Bladder microvascular endothelial cell (primary cell): Measurements from ENCODE around the gene ZCCHC10. TPM values are rescaled to one million over a fixed set of nuclear protein-coding genes. Genes with fewer than 3 reads are reported as not detected.

Source experiments
- total RNA-seq: library from RNA; depleted of rRNA; stranded (reverse); fragments of >200 nt; gene quantifications from 2 replicates; pipeline ENCODE4 v1.2.3, GENCODE V29; 2014

The ZCCHC10 gene
- total RNA-seq: 16.4 and 18.3 TPM in 2 replicates

GRCh38 chr5:133025804-133026663, at the start of gene ZCCHC10:
ZCCHC10 (minus strand) TSS chr5:133026549; CDS start chr5:133026537, 12 bp downstream.

DNA sequence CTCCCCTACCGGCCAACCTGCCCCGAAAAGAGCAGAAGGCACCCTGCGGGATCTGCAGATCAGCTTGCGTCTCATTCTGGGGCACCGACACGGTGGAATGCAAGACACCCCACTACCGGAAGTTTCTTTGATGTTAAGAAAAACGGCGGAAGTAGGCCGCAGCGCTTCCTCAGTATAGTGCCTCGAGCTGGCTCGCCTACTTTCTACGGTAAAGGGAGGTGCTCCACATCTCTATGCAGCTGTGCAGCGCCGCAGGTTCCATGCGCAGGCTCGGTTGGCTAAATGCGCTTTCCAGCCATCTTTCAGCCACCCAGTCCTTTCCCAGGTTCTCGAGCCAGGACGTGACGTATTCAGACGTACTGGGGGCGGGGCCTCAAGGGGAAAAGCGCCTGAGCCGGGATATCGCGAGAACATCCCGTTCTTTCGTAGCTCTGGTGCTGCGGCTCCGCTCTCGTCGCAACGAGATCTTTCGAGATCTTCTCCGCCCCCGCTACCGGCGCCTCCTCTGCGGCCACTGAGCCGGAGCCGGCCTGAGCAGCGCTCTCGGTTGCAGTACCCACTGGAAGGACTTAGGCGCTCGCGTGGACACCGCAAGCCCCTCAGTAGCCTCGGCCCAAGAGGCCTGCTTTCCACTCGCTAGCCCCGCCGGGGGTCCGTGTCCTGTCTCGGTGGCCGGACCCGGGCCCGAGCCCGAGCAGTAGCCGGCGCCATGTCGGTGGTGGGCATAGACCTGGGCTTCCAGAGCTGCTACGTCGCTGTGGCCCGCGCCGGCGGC, 25.4 kb upstream of the ZCCHC10 start, which contains the start of gene HSPA4:
TSS of gene HSPA4 (plus strand) at position 472 of the 775 bp plus-strand sequence. CDS start at position 710, 238 bp downstream.

GRCh38 chr5:132963171-132964104, 62.9 kb downstream of the ZCCHC10 start, which contains the start of gene AFF4:
AFF4 (minus strand) TSS chr5:132963634; CDS start chr5:132937189, 26,445 bp downstream.

Other genes with a start within 250 kb of the ZCCHC10 start
- gene SEPTIN8, start 249.3 kb downstream of the ZCCHC10 start, total RNA-seq: 37.6 and 70.4 TPM in 2 replicates
- not detected in 2 replicates for gene SOWAHA, start 213.2 kb downstream of the ZCCHC10 start, total RNA-seq
- gene SHROOM1, start 195.9 kb downstream of the ZCCHC10 start, total RNA-seq: 4.4 and 5.2 TPM in 2 replicates
- not detected in 2 replicates for gene GDF9, start 160.1 kb downstream of the ZCCHC10 start, total RNA-seq
- 78.4 and 98.4 TPM in 2 replicates for gene UQCRQ, start 159.9 kb downstream of the ZCCHC10 start, total RNA-seq
- under 0.01 and 0.38 TPM in 2 replicates for gene LEAP2, start 152.9 kb downstream of the ZCCHC10 start, total RNA-seq
- gene AFF4, start 62.9 kb downstream of the ZCCHC10 start, total RNA-seq: 15.2 and 43.6 TPM in 2 replicates
- 55.2 and 139 TPM in 2 replicates for gene HSPA4, start 25.5 kb upstream of the ZCCHC10 start, total RNA-seq